ENCODE measurements around the gene CELA3B. TPM values are rescaled to one million over a fixed set of nuclear protein-coding genes. Genes with fewer than 3 reads are reported as not detected.
"Not testable (repeated sequence)": the region's sequence is repeated elsewhere in the genome, so short reads cannot be mapped to it uniquely, and the experiment has no call there.

The CELA3B gene
- polyA plus RNA-seq, 1 donor (not counting 4 experiments of a cell fraction or from before 2014, with no cell fraction given): not detected

- H3K4me3 ChIP-seq (ENCODE audit: control insufficient read depth in 2 of 3, extremely low read depth in 1 of 3, insufficient read depth in 2 of 3, low read depth in 1 of 3, low read length in 3 of 3); H3K36me3 ChIP-seq (ENCODE audit: control insufficient read depth in 2 of 2, extremely low read depth in 1 of 2, insufficient read depth in 2 of 2, low read length in 2 of 2); H3K4me1 ChIP-seq (ENCODE audit: control insufficient read depth, extremely low read depth, insufficient read depth, low read length); dilution Hi-C loops (cut with MboI; ENCODE audit: extremely low pct_ligation_motif_present, low sequenced_read_pairs); H3K27me3 ChIP-seq (ENCODE audit: control insufficient read depth, extremely low read depth, insufficient read depth, low read length); H3K4me2 ChIP-seq (ENCODE audit: control insufficient read depth, extremely low read depth, insufficient read depth, low read depth, low read length); H4K20me1 ChIP-seq (ENCODE audit: control insufficient read depth, extremely low read depth, insufficient read depth, low read length); H3K9me1 ChIP-seq (ENCODE audit: control insufficient read depth, extremely low read depth, insufficient read depth, low read length); H2AFZ ChIP-seq (ENCODE audit: control insufficient read depth, low read length); H3K27ac ChIP-seq (ENCODE audit: control insufficient read depth, insufficient read depth, low read length); DNase-seq (ENCODE audit: low read depth, low spot score); H3K79me2 ChIP-seq (ENCODE audit: control insufficient read depth, insufficient read depth, low read length); H3K9me3 ChIP-seq (ENCODE audit: control insufficient read depth, low read depth, low read length); H3K9ac ChIP-seq (ENCODE audit: control insufficient read depth, extremely low read depth, insufficient read depth, low read length): not testable (repeated sequence)
- FAIRE-seq: peak; percentile 87
- peak; percentile 21 to 44 (median 41) for TF ChIP-seq CTCF (optimal IDR thresholded peaks at IDR 0.05 in 1 of 3, IDR thresholded peaks at IDR 0.05 in 1 of 3, conservative IDR thresholded peaks at IDR 0.05 in 1 of 3; ENCODE audit: extremely low read depth in 1 of 3, insufficient read depth in 2 of 3, low read length in 3 of 3)
These were observed 28.7 kb downstream of the CELA3B start for GRCh38 chr1:22005261-22006149.

GRCh38 chr1:22006736-22007135 is 29.9 kb downstream of the CELA3B start:
- DNase-seq (ENCODE audit: low read depth, low spot score); FAIRE-seq; H3K9ac ChIP-seq (ENCODE audit: control insufficient read depth, extremely low read depth, insufficient read depth, low read length); H3K4me2 ChIP-seq (ENCODE audit: control insufficient read depth, extremely low read depth, insufficient read depth, low read depth, low read length); H4K20me1 ChIP-seq (ENCODE audit: control insufficient read depth, extremely low read depth, insufficient read depth, low read length); H3K4me3 ChIP-seq (ENCODE audit: control insufficient read depth in 2 of 3, extremely low read depth in 1 of 3, insufficient read depth in 2 of 3, low read depth in 1 of 3, low read length in 3 of 3); H3K9me3 ChIP-seq (ENCODE audit: control insufficient read depth, low read depth, low read length); H3K27me3 ChIP-seq (ENCODE audit: control insufficient read depth, extremely low read depth, insufficient read depth, low read length); H3K27ac ChIP-seq (ENCODE audit: control insufficient read depth, insufficient read depth, low read length); H3K79me2 ChIP-seq (ENCODE audit: control insufficient read depth, insufficient read depth, low read length); dilution Hi-C loops (cut with MboI; ENCODE audit: extremely low pct_ligation_motif_present, low sequenced_read_pairs); H3K36me3 ChIP-seq (ENCODE audit: control insufficient read depth in 2 of 2, extremely low read depth in 1 of 2, insufficient read depth in 2 of 2, low read length in 2 of 2); H2AFZ ChIP-seq (ENCODE audit: control insufficient read depth, low read length); H3K9me1 ChIP-seq (ENCODE audit: control insufficient read depth, extremely low read depth, insufficient read depth, low read length); H3K4me1 ChIP-seq (ENCODE audit: control insufficient read depth, extremely low read depth, insufficient read depth, low read length): not testable (repeated sequence)

- peak; percentile 78 for DNase-seq (ENCODE audit: low read depth, low spot score)
- peak; percentile 76 for FAIRE-seq
These were observed 30.4 kb downstream of the CELA3B start for GRCh38 chr1:22007262-22007661.

GRCh38 chr1:22009566-22009965 is 32.7 kb downstream of the CELA3B start:
- H3K9me3 ChIP-seq (ENCODE audit: control insufficient read depth, low read depth, low read length); FAIRE-seq; H3K27me3 ChIP-seq (ENCODE audit: control insufficient read depth, extremely low read depth, insufficient read depth, low read length); H3K9me1 ChIP-seq (ENCODE audit: control insufficient read depth, extremely low read depth, insufficient read depth, low read length); H2AFZ ChIP-seq (ENCODE audit: control insufficient read depth, low read length); dilution Hi-C loops (cut with MboI; ENCODE audit: extremely low pct_ligation_motif_present, low sequenced_read_pairs); H3K27ac ChIP-seq (ENCODE audit: control insufficient read depth, insufficient read depth, low read length); H3K36me3 ChIP-seq (ENCODE audit: control insufficient read depth in 2 of 2, extremely low read depth in 1 of 2, insufficient read depth in 2 of 2, low read length in 2 of 2); H3K4me3 ChIP-seq (ENCODE audit: control insufficient read depth in 2 of 3, extremely low read depth in 1 of 3, insufficient read depth in 2 of 3, low read depth in 1 of 3, low read length in 3 of 3); H3K4me2 ChIP-seq (ENCODE audit: control insufficient read depth, extremely low read depth, insufficient read depth, low read depth, low read length); H3K79me2 ChIP-seq (ENCODE audit: control insufficient read depth, insufficient read depth, low read length); H4K20me1 ChIP-seq (ENCODE audit: control insufficient read depth, extremely low read depth, insufficient read depth, low read length); DNase-seq (ENCODE audit: low read depth, low spot score); H3K9ac ChIP-seq (ENCODE audit: control insufficient read depth, extremely low read depth, insufficient read depth, low read length); H3K4me1 ChIP-seq (ENCODE audit: control insufficient read depth, extremely low read depth, insufficient read depth, low read length): not testable (repeated sequence)

More at GRCh38 chr1:22007262-22007661, 30.4 kb downstream of the CELA3B start:
- H3K79me2 ChIP-seq (ENCODE audit: control insufficient read depth, insufficient read depth, low read length); H2AFZ ChIP-seq (ENCODE audit: control insufficient read depth, low read length); H3K4me2 ChIP-seq (ENCODE audit: control insufficient read depth, extremely low read depth, insufficient read depth, low read depth, low read length); H3K9me3 ChIP-seq (ENCODE audit: control insufficient read depth, low read depth, low read length); dilution Hi-C loops (cut with MboI; ENCODE audit: extremely low pct_ligation_motif_present, low sequenced_read_pairs); H3K4me1 ChIP-seq (ENCODE audit: control insufficient read depth, extremely low read depth, insufficient read depth, low read length); H3K27ac ChIP-seq (ENCODE audit: control insufficient read depth, insufficient read depth, low read length); H3K4me3 ChIP-seq (ENCODE audit: control insufficient read depth in 2 of 3, extremely low read depth in 1 of 3, insufficient read depth in 2 of 3, low read depth in 1 of 3, low read length in 3 of 3); H4K20me1 ChIP-seq (ENCODE audit: control insufficient read depth, extremely low read depth, insufficient read depth, low read length); H3K27me3 ChIP-seq (ENCODE audit: control insufficient read depth, extremely low read depth, insufficient read depth, low read length); H3K9ac ChIP-seq (ENCODE audit: control insufficient read depth, extremely low read depth, insufficient read depth, low read length); H3K9me1 ChIP-seq (ENCODE audit: control insufficient read depth, extremely low read depth, insufficient read depth, low read length); H3K36me3 ChIP-seq (ENCODE audit: control insufficient read depth in 2 of 2, extremely low read depth in 1 of 2, insufficient read depth in 2 of 2, low read length in 2 of 2): not testable (repeated sequence)
